ENCODE measurements around the gene RIN3.

DNA sequence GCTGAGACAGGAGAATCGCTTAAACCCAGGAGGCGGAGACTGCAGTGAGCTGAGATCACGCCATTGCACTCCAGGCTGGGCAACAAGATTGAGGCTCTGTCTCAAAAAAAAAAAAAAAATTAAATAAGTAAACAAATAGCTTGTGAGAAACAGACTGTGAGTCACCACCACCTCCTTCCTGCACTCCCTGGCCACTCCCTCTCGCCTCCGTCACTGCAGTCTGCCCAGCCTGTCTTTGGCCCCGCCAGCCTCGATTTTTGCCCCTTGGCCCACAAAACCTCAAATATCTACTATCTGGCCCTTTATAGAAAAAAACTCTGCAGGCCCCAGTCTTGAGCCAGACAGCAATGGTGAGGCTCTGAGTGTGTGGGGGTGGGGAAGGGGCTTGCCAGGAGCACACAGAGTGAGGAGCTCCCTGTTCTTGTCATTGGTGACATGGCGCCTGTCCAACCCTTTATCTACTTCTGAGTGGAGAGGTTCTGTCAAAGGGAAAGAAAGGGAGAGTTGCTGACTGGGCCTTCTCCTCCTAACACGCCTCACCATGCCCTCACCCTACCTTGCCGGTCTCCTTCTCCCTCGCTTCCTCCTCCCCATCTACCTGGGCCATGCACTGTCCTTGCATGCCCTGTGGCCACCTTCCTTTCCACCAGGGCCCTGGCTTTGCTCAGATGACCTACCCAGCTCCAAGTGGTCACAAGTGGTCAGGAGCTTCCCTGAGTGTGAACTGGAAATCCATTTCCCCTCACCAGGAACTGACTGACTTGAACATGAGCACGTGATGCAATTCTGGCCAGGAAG, 212.8 kb downstream of the RIN3 start:
- TF ChIP-seq EZH2 (IDR thresholded peaks at IDR 0.05; ENCODE audit: borderline replicate concordance, low read depth, low read length, poor library complexity, severe bottlenecking) = no peak
- TF ChIP-seq CTCF (conservative IDR thresholded peaks at IDR 0.05; ENCODE audit: low read depth, low read length) = no peak
